MV-4-11 (cell line): Measurements from ENCODE around the gene NOL3.
"Not testable (repeated sequence)": the region's sequence is repeated elsewhere in the genome, so short reads cannot be mapped to it uniquely, and the experiment has no call there.

Experiments used
- DNase-seq: peaks from one replicate; lab custom pipeline; 2025; lab: John Stamatoyannopoulos, UW

The NOL3 gene

GRCh38 chr16:67170168-67170948, at the start of gene NOL3:
TSS of gene NOL3 (plus strand) at chr16:67170538.
- no peak for DNase-seq

GRCh38 chr16:67122799-67123198, 47.5 kb upstream of the NOL3 start:
- not testable (repeated sequence) for DNase-seq

GRCh38 chr16:67128417-67128816, 41.9 kb upstream of the NOL3 start:
- no peak for DNase-seq

- no peak for DNase-seq
Observed at GRCh38 chr16:67128887-67129286, 41.5 kb upstream of the NOL3 start.

GRCh38 chr16:67129422-67129821, 40.9 kb upstream of the NOL3 start:
- no peak for DNase-seq

- no peak for DNase-seq
Observed at GRCh38 chr16:67137605-67138004, 32.7 kb upstream of the NOL3 start.

GRCh38 chr16:67141391-67141790, 28.9 kb upstream of the NOL3 start:
- DNase-seq, result no peak

GRCh38 chr16:67142342-67142741, 28.0 kb upstream of the NOL3 start:
- no peak for DNase-seq

GRCh38 chr16:67144943-67145342, 25.4 kb upstream of the NOL3 start:
- no peak for DNase-seq

GRCh38 chr16:67145746-67146145, 24.6 kb upstream of the NOL3 start:
- DNase-seq, result no peak

GRCh38 chr16:67146523-67147357, 23.6 kb upstream of the NOL3 start:
- no peak for DNase-seq

- no peak for DNase-seq
Observed at GRCh38 chr16:67147437-67148140, 22.7 kb upstream of the NOL3 start.

- no peak for DNase-seq
Observed at GRCh38 chr16:67148221-67148620, 22.1 kb upstream of the NOL3 start.

GRCh38 chr16:67148656-67149275, 21.6 kb upstream of the NOL3 start:
- DNase-seq, result no peak

- no peak for DNase-seq
Observed at GRCh38 chr16:67149276-67150046, 20.9 kb upstream of the NOL3 start.

- no peak for DNase-seq
Observed at GRCh38 chr16:67150047-67150832, 20.1 kb upstream of the NOL3 start.

- DNase-seq, result peak; percentile 7
Observed at GRCh38 chr16:67150833-67151396, 19.4 kb upstream of the NOL3 start, which contains the start of gene B3GNT9. TSS of gene B3GNT9 (minus strand) at chr16:67150998. CDS start at chr16:67150485, 513 bp downstream.

- DNase-seq, result no peak
Observed at GRCh38 chr16:67151431-67152097, 18.8 kb upstream of the NOL3 start.

- DNase-seq, result no peak
Observed at GRCh38 chr16:67154578-67155294, 15.6 kb upstream of the NOL3 start.
